Body of pancreas (tissue), 4 donors: ENCODE measurements around the gene LGR4. TPM values are rescaled to one million over a fixed set of nuclear protein-coding genes. Genes with fewer than 3 reads are reported as not detected.

Experiments
- ATAC-seq: fragments of 150-250 bp; one replicate; pipeline ENCODE4 v1.9.1; 2016
- DNase-seq, 4 donors: peaks; one replicate each; pipeline ENCODE4 v3.0.0-alpha.2; 2019
- H3K27ac ChIP-seq, 4 donors: fragments of 200-600 bp; sonication (generic); 1 replicate in 3 of 4; 2 replicates in 1 of 4; pipeline versions ENCODE4 v1.5.1 to v1.6.1; 2016 to 2019; ENCODE audit warnings: mild to moderate bottlenecking in 1 of 4, mixed read lengths in 1 of 4, moderate library complexity in 1 of 4
- H3K27me3 ChIP-seq, 2 donors: fragments of 200-600 bp; sonication (generic); one replicate each; pipeline ENCODE4 v1.6.0; 2016; ENCODE audit warnings: mild to moderate bottlenecking in 1 of 2
- H3K36me3 ChIP-seq, 2 donors: fragments of 200-600 bp; sonication (generic); replicated peaks in 1 of 2; 2 replicates each; pipeline ENCODE4 v1.5.1; 2016; ENCODE audit warnings: low read depth in 2 of 2; ENCODE audit not compliant: insufficient read depth in 1 of 2
- H3K4me1 ChIP-seq: fragments of 200-600 bp; sonication (generic); one replicate; pipeline ENCODE4 v1.6.0; 2016
- H3K4me3 ChIP-seq, 2 donors: fragments of 200-600 bp; sonication (generic); 1 replicate in 1 of 2; 2 replicates in 1 of 2; pipeline ENCODE4 v1.5.1; 2016 to 2019
- H3K9me3 ChIP-seq, 3 donors: fragments of 200-600 bp; sonication (generic); 1 replicate in 2 of 3; 2 replicates in 1 of 3; pipeline ENCODE4 v1.5.1; 2016
- POLR2A ChIP-seq, 3 donors: fragments of 450-650 bp; IDR thresholded peaks; one replicate each; pipeline ENCODE4 v1.6.1; 2016; ENCODE audit warnings: antibody characterized with exemption in 3 of 3, mild to moderate bottlenecking in 2 of 3
- WGBS, 2 donors: methylation state at CpG; one replicate each; pipeline ENCODE4 v1.1.5; 2017; 5-methylcytosine and 5-hydroxymethylcytosine counted together
- intact Hi-C: fragments of 100-400 bp; cut with DNase I; formaldehyde crosslinking; loops from one replicate; pipeline ENCODE4 v1.15.1; 2023
- total RNA-seq, 2 donors: library from RNA; depleted of rRNA; stranded (reverse); fragments of >200 nt; gene quantifications; one replicate each; pipeline ENCODE4 v1.1.0, GENCODE V29; 2016
- TF ChIP-seq, protein P1 (sequence below), 7 experiments: fragments of 450-650 bp in 4 of 7; fragments of 200-600 bp in 3 of 7; sonication (generic) in 3 of 7; IDR thresholded peaks; one replicate each; pipeline ENCODE4 v1.5.1; 2016 to 2019; ENCODE audit warnings: antibody characterized with exemption in 7 of 7

LGR4 gene
- total RNA-seq, 2 donors from 2014 or later, result 120 to 145 TPM

DNA sequence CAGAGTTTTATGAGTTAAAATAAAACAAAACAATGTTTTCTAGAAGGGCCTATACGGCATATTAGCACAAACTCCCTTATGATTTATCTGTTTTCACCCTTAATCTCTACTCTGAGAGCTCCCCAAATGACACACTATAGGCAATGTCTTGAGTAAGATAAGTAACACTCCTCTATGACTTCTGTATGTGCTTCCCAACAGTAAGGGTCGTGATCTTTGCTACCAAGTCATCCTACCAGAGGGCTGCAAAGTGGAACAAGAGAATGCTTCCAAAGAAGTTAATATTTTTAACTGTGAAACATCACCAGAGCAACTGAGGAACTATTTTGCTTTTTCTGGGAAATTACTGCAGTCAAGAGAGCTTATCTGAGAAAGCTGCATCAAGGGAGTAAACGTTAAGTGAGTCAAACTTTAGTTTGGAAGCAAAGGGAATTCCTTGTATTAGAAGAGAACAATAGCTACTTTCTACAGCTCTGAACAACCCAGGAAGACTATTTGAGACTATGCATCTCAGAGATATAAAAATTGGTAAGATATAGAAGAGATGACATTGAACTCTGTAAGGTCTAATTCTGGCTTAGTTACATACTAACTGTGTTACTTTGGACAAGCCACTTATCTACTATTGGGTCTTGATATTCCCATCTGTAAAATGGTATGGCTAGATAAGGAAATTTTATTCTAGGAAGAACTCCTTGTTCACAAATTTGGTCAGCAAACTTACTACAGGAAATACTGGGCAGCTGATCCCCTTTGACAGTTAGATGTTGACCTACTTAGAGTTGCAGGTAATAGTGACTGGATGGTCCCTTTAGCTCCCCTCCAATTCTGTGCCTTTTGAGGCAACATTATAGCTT lies 65.9 kb downstream of the LGR4 start:
- Histone ChIP-seq H3K36me3 (no peaks in the 10 kb centered on the region), H3K9me3 (no peaks in the 10 kb centered on the region), H3K4me1 (peaks cover 81% of the 10 kb centered on the region), H3K27ac (no peak overlapping the region), H3K4me3 (no peak overlapping the region), H3K27me3 (no peaks in the 10 kb centered on the region)
- intact Hi-C loops, result no loop called here
- no peak for ATAC-seq
- TF ChIP-seq, protein P1, sequence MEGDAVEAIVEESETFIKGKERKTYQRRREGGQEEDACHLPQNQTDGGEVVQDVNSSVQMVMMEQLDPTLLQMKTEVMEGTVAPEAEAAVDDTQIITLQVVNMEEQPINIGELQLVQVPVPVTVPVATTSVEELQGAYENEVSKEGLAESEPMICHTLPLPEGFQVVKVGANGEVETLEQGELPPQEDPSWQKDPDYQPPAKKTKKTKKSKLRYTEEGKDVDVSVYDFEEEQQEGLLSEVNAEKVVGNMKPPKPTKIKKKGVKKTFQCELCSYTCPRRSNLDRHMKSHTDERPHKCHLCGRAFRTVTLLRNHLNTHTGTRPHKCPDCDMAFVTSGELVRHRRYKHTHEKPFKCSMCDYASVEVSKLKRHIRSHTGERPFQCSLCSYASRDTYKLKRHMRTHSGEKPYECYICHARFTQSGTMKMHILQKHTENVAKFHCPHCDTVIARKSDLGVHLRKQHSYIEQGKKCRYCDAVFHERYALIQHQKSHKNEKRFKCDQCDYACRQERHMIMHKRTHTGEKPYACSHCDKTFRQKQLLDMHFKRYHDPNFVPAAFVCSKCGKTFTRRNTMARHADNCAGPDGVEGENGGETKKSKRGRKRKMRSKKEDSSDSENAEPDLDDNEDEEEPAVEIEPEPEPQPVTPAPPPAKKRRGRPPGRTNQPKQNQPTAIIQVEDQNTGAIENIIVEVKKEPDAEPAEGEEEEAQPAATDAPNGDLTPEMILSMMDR (IDR thresholded peaks at IDR 0.05), result no peak
- no peak for TF ChIP-seq POLR2A (IDR thresholded peaks at IDR 0.05)
- WGBS, 2 donors, result 57 to 58% methylated on average over 3 of the region's 3 CpGs
- DNase-seq, result no peak

DNA sequence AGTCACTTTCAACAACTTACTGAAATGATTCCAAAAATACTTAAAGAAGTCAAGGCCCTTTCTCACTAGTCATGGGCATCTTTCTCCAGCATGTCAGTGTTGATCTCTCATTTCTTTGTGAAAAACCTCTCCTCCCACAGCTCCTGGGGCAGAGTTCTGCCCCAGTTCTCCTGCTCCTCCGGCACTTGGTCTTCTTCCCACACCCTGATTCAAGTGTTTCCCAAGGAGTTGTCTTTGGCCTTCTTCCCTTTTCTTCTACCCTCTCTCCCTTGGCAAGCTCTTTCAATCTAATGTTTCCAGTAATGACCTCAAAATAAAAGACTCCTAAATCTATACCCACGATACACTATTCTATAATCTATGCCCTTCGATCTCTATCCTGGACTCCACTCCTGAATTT lies 67.5 kb downstream of the LGR4 start:
- H3K27me3 ChIP-seq, result no peaks in the 10 kb centered on the region
- H3K4me3 ChIP-seq, result no peak overlapping the region
- peak overlapping the region in 2 of 4 donors; percentile 4 to 26 for H3K27ac ChIP-seq
- no peaks in the 10 kb centered on the region for H3K36me3 ChIP-seq
- ATAC-seq, result no peak
- peaks cover 84% of the 10 kb centered on the region for H3K4me1 ChIP-seq
- 56 to 61% methylated on average over 3 of the region's 3 CpGs for WGBS, 2 donors
- H3K9me3 ChIP-seq, result no peaks in the 10 kb centered on the region
- intact Hi-C loops, result no loop called here
- no peak for DNase-seq
- no peak for TF ChIP-seq POLR2A (IDR thresholded peaks at IDR 0.05)

DNA sequence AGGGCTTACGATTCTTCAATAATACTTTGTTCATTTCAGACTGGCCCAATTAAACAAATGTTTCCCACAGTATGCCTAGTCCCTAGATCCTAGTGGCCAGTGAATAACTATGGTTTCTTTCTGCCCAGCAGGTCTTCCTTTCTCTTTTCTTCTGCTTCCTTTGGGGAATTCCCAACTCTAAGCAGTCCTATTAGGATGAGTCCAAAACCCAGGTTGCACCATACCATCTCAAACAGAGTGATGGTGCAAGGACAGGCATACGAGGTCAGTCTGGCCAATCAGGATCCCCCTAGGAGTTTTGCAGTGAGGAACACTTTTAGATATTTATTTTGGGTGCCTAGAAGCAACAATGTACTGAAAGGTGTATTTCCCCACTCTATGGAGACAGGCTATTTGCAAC lies 68.2 kb downstream of the LGR4 start:
- no peak for TF ChIP-seq POLR2A (IDR thresholded peaks at IDR 0.05)
- TF ChIP-seq, protein P1 (IDR thresholded peaks at IDR 0.05), result no peak
- Histone ChIP-seq H3K9me3 (no peaks in the 10 kb centered on the region), H3K36me3 (no peaks in the 10 kb centered on the region), H3K27me3 (no peaks in the 10 kb centered on the region), H3K4me3 (no peak overlapping the region), H3K4me1 (peaks cover 83% of the 10 kb centered on the region), H3K27ac (peak overlapping the region in 1 of 4 donors; percentile 26)
- DNase-seq (no peak), ATAC-seq (no peak)
- intact Hi-C loops, result no loop called here
- whole genome bisulfite sequencing, 2 donors, result 74 to 78% methylated on average over 2 of the region's 2 CpGs

DNA sequence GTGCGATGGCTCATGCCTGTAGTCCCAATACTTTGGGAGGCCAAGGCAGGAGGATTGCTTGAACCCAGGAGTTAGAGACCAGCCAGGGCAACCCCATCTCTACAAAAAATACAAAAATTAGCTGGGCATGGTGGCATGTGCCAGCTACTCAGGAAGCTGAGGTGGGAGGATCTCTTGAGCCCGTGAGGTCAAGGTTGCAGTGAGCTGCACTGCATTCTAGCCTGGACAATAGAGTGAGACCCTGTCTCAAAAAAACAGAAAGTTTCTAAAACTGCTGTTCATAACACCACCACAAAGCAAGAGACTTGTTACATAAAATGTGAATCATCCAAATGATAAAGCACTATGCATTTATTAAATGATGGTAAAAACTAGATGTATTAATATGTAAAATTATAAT lies 69.4 kb downstream of the LGR4 start:
- no peaks in the 10 kb centered on the region for H3K27me3 ChIP-seq
- peak overlapping the region in 3 of 4 donors; percentile 68 to 73 (median 71) for H3K27ac ChIP-seq
- 80 to 90% methylated on average over 2 of the region's 2 CpGs for WGBS, 2 donors
- H3K9me3 ChIP-seq, result no peaks in the 10 kb centered on the region
- intact Hi-C loops, result no loop called here
- TF ChIP-seq, protein P1 (IDR thresholded peaks at IDR 0.05), result no peak
- ATAC-seq (no peak), DNase-seq (no peak)
- peaks cover 83% of the 10 kb centered on the region for H3K4me1 ChIP-seq
- H3K36me3 ChIP-seq, result no peaks in the 10 kb centered on the region
- H3K4me3 ChIP-seq, result no peak overlapping the region

DNA sequence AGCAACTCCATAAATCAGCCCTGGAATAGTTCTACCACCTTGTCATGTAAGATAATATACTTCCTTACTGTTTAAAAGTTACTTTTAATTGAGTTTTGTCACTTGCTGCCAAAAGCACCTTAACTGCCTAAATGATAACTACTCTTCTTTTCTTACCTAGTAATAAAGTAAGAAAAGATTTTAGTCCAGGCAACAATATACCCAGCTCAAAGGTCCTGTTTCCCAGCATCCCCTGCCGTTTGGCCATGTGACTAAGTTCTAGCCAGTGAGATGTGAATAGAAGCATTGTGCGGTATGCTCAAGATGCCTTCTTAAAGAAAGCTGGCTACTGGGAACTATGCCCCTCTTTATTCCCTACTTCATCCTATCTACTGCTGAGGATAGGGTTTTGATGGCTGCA lies 70.1 kb downstream of the LGR4 start:
- no peaks in the 10 kb centered on the region for H3K27me3 ChIP-seq
- peak overlapping the region; percentile 41 to 73 (median 70) for H3K27ac ChIP-seq
- no peak for TF ChIP-seq POLR2A (IDR thresholded peaks at IDR 0.05)
- TF ChIP-seq, protein P1 (IDR thresholded peaks at IDR 0.05), result no peak
- no peak overlapping the region for H3K4me3 ChIP-seq
- no peak for ATAC-seq
- peaks cover 85% of the 10 kb centered on the region for H3K4me1 ChIP-seq
- DNase-seq, result no peak
- WGBS, 2 donors, result 78 to 82% methylated on average over 2 of the region's 2 CpGs
- no peaks in the 10 kb centered on the region for H3K36me3 ChIP-seq
- no peaks in the 10 kb centered on the region for H3K9me3 ChIP-seq
- intact Hi-C loops, result no loop called here
